H9 (cell line): ENCODE measurements around the gene PLEKHM3. TPM values are rescaled to one million over a fixed set of nuclear protein-coding genes. Genes with fewer than 3 reads are reported as not detected.

ENCODE experiments used
- DNase-seq: peaks from one replicate; pipeline ENCODE4 v3.0.0-alpha.2; 2017
- H2AFZ ChIP-seq: one replicate; pipeline ENCODE4 v1.6.1; 2013; ENCODE audit warnings: mild to moderate bottlenecking, low read length, control low read depth, moderate library complexity
- H2AK5ac ChIP-seq: 2 replicates; pipeline ENCODE4 v1.6.1; 2013; ENCODE audit warnings: low read length, control low read depth, mixed read lengths; ENCODE audit not compliant: insufficient read length
- H2BK120ac ChIP-seq: one replicate; pipeline ENCODE4 v1.6.1; 2013; ENCODE audit warnings: low read depth, mild to moderate bottlenecking, low read length, control low read depth, inconsistent platforms; ENCODE audit not compliant: poor library complexity, severe bottlenecking
- H2BK12ac ChIP-seq: 2 replicates; pipeline ENCODE4 v1.6.1; 2013; ENCODE audit warnings: low read length, control low read depth, mixed read lengths, low read depth; ENCODE audit not compliant: insufficient read length
- H2BK15ac ChIP-seq: 2 replicates; pipeline ENCODE4 v1.6.1; 2013; ENCODE audit warnings: low read depth, low read length, control low read depth
- H2BK20ac ChIP-seq: one replicate; pipeline ENCODE4 v1.6.1; 2013; ENCODE audit warnings: low read depth, mild to moderate bottlenecking, low read length, control low read depth, inconsistent platforms; ENCODE audit not compliant: poor library complexity, severe bottlenecking
- H2BK5ac ChIP-seq: 2 replicates; pipeline ENCODE4 v1.6.1; 2013; ENCODE audit warnings: low read length, control low read depth, mixed read lengths; ENCODE audit not compliant: insufficient read length
- H3K14ac ChIP-seq: 2 replicates; pipeline ENCODE4 v1.6.1; 2013; ENCODE audit warnings: low read length, control low read depth; ENCODE audit not compliant: insufficient read depth
- H3K18ac ChIP-seq: 2 replicates; pipeline ENCODE4 v1.6.1; 2013; ENCODE audit warnings: low read depth, mild to moderate bottlenecking, mixed read lengths, low read length, control low read depth; ENCODE audit not compliant: insufficient read length
- H3K23ac ChIP-seq: 2 replicates; pipeline ENCODE4 v1.6.1; 2013; ENCODE audit warnings: low read length, control low read depth, mixed read lengths, low read depth; ENCODE audit not compliant: insufficient read length
- H3K23me2 ChIP-seq: 2 replicates; pipeline ENCODE4 v1.6.1; 2013; ENCODE audit warnings: low read depth, mild to moderate bottlenecking, mixed read lengths, low read length, control low read depth; ENCODE audit not compliant: insufficient read length, poor library complexity, severe bottlenecking
- H3K27ac ChIP-seq: 2 replicates; pipeline ENCODE4 v1.5.1; 2013; ENCODE audit warnings: low read length, control low read depth, mixed read lengths, low read depth; ENCODE audit not compliant: insufficient read length
- H3K27me3 ChIP-seq: 2 replicates; pipeline ENCODE4 v1.6.1; 2013; ENCODE audit warnings: low read length, control low read depth, inconsistent platforms; ENCODE audit not compliant: insufficient read depth
- H3K4ac ChIP-seq: 2 replicates; pipeline ENCODE4 v1.6.1; 2013; ENCODE audit warnings: low read depth, mild to moderate bottlenecking, control low read depth, inconsistent platforms, low read length, moderate library complexity
- H3K4me1 ChIP-seq: 2 replicates; pipeline ENCODE4 v1.6.1; 2013; ENCODE audit warnings: low read length, control low read depth, inconsistent platforms; ENCODE audit not compliant: insufficient read depth
- H3K4me2 ChIP-seq: 2 replicates; pipeline ENCODE4 v1.6.1; 2013; ENCODE audit warnings: low read length, control low read depth, mixed read lengths; ENCODE audit not compliant: insufficient read length, insufficient read depth
- H3K56ac ChIP-seq: 2 replicates; pipeline ENCODE4 v1.6.1; 2013; ENCODE audit warnings: low read depth, mild to moderate bottlenecking, mixed read lengths, low read length, control low read depth; ENCODE audit not compliant: insufficient read length
- H3K79me1 ChIP-seq: 2 replicates; pipeline ENCODE4 v1.6.1; 2013; ENCODE audit warnings: low read depth, mild to moderate bottlenecking, moderate library complexity, low read length, control low read depth, inconsistent platforms; ENCODE audit not compliant: insufficient read depth, poor library complexity, severe bottlenecking
- H3K79me2 ChIP-seq: 2 replicates; pipeline ENCODE4 v1.6.1; 2013; ENCODE audit warnings: low read length, control low read depth, inconsistent platforms; ENCODE audit not compliant: insufficient read depth
- H3K9ac ChIP-seq: 2 replicates; pipeline ENCODE4 v1.6.1; 2013; ENCODE audit warnings: low read length, control low read depth, mixed read lengths; ENCODE audit not compliant: insufficient read length; ENCODE audit errors: extremely low read depth
- H3K9me3 ChIP-seq: one replicate; pipeline ENCODE4 v1.6.1; 2013; ENCODE audit warnings: low read depth, low read length, inconsistent platforms; ENCODE audit not compliant: control insufficient read depth
- H3T11ph ChIP-seq: one replicate; pipeline ENCODE4 v1.6.1; 2013; ENCODE audit warnings: mild to moderate bottlenecking, low read length, control low read depth, inconsistent platforms
- H4K20me1 ChIP-seq: one replicate; pipeline ENCODE4 v1.6.1; 2013; ENCODE audit not compliant: control insufficient read depth, insufficient read length, insufficient read depth
- H4K5ac ChIP-seq: 2 replicates; pipeline ENCODE4 v1.6.1; 2013; ENCODE audit warnings: low read depth, mild to moderate bottlenecking, mixed read lengths, low read length, control low read depth; ENCODE audit not compliant: insufficient read length
- H4K8ac ChIP-seq: replicated peaks from 2 replicates; pipeline ENCODE4 v1.6.1; 2013; ENCODE audit warnings: low read length, control low read depth, mixed read lengths, low read depth; ENCODE audit not compliant: insufficient read length
- H4K91ac ChIP-seq: 2 replicates; pipeline ENCODE4 v1.6.1; 2013; ENCODE audit warnings: low read depth, mild to moderate bottlenecking, moderate library complexity, mixed read lengths, low read length, control low read depth; ENCODE audit not compliant: insufficient read length
- H3K27ac Mint-ChIP-seq, 3 experiments: 2 replicates in 2 of 3; 3 replicates in 1 of 3; pipeline ENCODE4 v1.8.0; 2020 to 2021; ENCODE audit warnings: mixed read lengths in 3 of 3, mild to moderate bottlenecking in 1 of 3, moderate library complexity in 1 of 3
- H3K27me3 Mint-ChIP-seq: 2 replicates; pipeline ENCODE4 v1.8.0; 2021; ENCODE audit warnings: low read depth, mild to moderate bottlenecking, moderate library complexity, mixed read lengths
- H3K36me3 Mint-ChIP-seq, 3 experiments: 2 replicates in 2 of 3; 3 replicates in 1 of 3; pipeline ENCODE4 v1.8.0; 2020 to 2021; ENCODE audit warnings: low read depth in 3 of 3, mixed read lengths in 3 of 3; ENCODE audit not compliant: insufficient read depth in 1 of 3
- H3K4me1 Mint-ChIP-seq, 2 experiments: 2 replicates each; pipeline ENCODE4 v1.8.0; 2020; ENCODE audit warnings: mixed read lengths in 2 of 2
- H3K4me3 Mint-ChIP-seq, 2 experiments: 2 replicates in 1 of 2; 3 replicates in 1 of 2; pipeline ENCODE4 v1.8.0; 2020 to 2021; ENCODE audit warnings: mild to moderate bottlenecking in 2 of 2, mixed read lengths in 2 of 2, moderate library complexity in 1 of 2
- H3K9me3 Mint-ChIP-seq, 2 experiments: 2 replicates in 1 of 2; 3 replicates in 1 of 2; pipeline ENCODE4 v1.8.0; 2020; ENCODE audit warnings: mild to moderate bottlenecking in 2 of 2, mixed read lengths in 2 of 2, moderate library complexity in 1 of 2
- WGBS: extraction: QIAGEN DNeasy Blood & Tissue Kit; methylation state at CpG from one replicate; pipeline ENCODE4 v1.1.7; 2013; ENCODE audit warnings: missing lambda C conversion rate, low lambda C conversion rate, mixed read lengths; ENCODE audit not compliant: insufficient read length; ENCODE audit errors: extremely low coverage; 5-methylcytosine and 5-hydroxymethylcytosine counted together
- total RNA-seq: library from RNA; stranded (reverse); gene quantifications from 2 replicates; pipeline ENCODE4 v1.2.1, GENCODE V29; 2021
- TF ChIP-seq, protein P1 (sequence below): fragments of 200-600 bp; sonication (generic); conservative IDR thresholded peaks from 3 replicates; pipeline ENCODE4 v1.8.0; 2021; ENCODE audit warnings: antibody characterized with exemption, mild to moderate bottlenecking

PLEKHM3 gene
- total RNA-seq, 1 experiment from 2014 or later, result 7.5 TPM

- H3K4me1 ChIP-seq, result peaks cover 18% of the 10 kb centered on the region
- H3K27ac Mint-ChIP-seq, result peak overlapping the region; percentile 64 to 97 (median 88); a peak in 6 of 7 replicates
- H3K56ac ChIP-seq, result no peak overlapping the region
- no peaks in the 10 kb centered on the region for H4K20me1 ChIP-seq
- peaks cover 0 to 2% of the 10 kb centered on the region in 2 experiments; a peak in 2 of 5 replicates for H3K9me3 Mint-ChIP-seq
- no peak overlapping the region for H2BK12ac ChIP-seq
- DNase-seq, result no peak
- H3K18ac ChIP-seq, result no peak overlapping the region
- no peak overlapping the region for H3K27ac ChIP-seq
- H3K4me1 Mint-ChIP-seq, result peaks cover 60% of the 10 kb centered on the region in 2 experiments
- no peaks in the 10 kb centered on the region for H3K27me3 Mint-ChIP-seq
- no CpG with 5 or more reads among the region's 3 CpGs for WGBS
- H4K5ac ChIP-seq, result no peak overlapping the region
- TF ChIP-seq, protein P1, sequence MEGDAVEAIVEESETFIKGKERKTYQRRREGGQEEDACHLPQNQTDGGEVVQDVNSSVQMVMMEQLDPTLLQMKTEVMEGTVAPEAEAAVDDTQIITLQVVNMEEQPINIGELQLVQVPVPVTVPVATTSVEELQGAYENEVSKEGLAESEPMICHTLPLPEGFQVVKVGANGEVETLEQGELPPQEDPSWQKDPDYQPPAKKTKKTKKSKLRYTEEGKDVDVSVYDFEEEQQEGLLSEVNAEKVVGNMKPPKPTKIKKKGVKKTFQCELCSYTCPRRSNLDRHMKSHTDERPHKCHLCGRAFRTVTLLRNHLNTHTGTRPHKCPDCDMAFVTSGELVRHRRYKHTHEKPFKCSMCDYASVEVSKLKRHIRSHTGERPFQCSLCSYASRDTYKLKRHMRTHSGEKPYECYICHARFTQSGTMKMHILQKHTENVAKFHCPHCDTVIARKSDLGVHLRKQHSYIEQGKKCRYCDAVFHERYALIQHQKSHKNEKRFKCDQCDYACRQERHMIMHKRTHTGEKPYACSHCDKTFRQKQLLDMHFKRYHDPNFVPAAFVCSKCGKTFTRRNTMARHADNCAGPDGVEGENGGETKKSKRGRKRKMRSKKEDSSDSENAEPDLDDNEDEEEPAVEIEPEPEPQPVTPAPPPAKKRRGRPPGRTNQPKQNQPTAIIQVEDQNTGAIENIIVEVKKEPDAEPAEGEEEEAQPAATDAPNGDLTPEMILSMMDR, result no peak
- H3K4me3 Mint-ChIP-seq, result peak overlapping the region in 1 of 2 experiments; percentile 8; a peak in 1 of 5 replicates
- H2BK120ac ChIP-seq, result no peak overlapping the region
- no peak overlapping the region for H3K23ac ChIP-seq
- H3K23me2 ChIP-seq, result no peaks in the 10 kb centered on the region
- H3K27me3 ChIP-seq, result no peaks in the 10 kb centered on the region
- H4K91ac ChIP-seq, result no peak overlapping the region
- no peaks in the 10 kb centered on the region for H3K36me3 Mint-ChIP-seq
- no peak overlapping the region for H2AK5ac ChIP-seq
- H3K4ac ChIP-seq, result no peak overlapping the region
- no peaks in the 10 kb centered on the region for H3K79me2 ChIP-seq
- H2BK15ac ChIP-seq, result no peak overlapping the region
- H3K9me3 ChIP-seq, result no peaks in the 10 kb centered on the region
- no peak overlapping the region; the same call in 1 of the 2 replicates for H3K14ac ChIP-seq
- H4K8ac ChIP-seq, result no peak overlapping the region
- H2AFZ ChIP-seq, result no peak overlapping the region
- no peak overlapping the region for H3K4me2 ChIP-seq
- no peak overlapping the region for H3T11ph ChIP-seq
- H3K9ac ChIP-seq, result no peak overlapping the region
- H3K79me1 ChIP-seq, result no peaks in the 10 kb centered on the region
- no peak overlapping the region for H2BK5ac ChIP-seq
- H2BK20ac ChIP-seq, result no peak overlapping the region
These were observed 212.6 kb downstream of the PLEKHM3 start for GRCh38 chr2:207812726-207813080.
